SK-N-SH (cell line): ENCODE results near the gene PGS1. TPM values are rescaled to one million over a fixed set of nuclear protein-coding genes. Genes with fewer than 3 reads are reported as not detected.

Experiments used
- CTCF ChIA-PET: fragments of 300-600, 350-600 bp; formaldehyde crosslinking; extraction: SDS; loops from one replicate; lab custom pipeline; 2021; lab: Yijun Ruan, JAX
- POLR2A ChIA-PET: fragments of 350-600 bp; sonication (Branson Sonifier 250); formaldehyde crosslinking; extraction: SDS; loops from one replicate; lab custom pipeline; 2020; ENCODE audit warnings: antibody characterized with exemption, inconsistent platforms; lab: Yijun Ruan, JAX
- DNase-seq: peaks from one replicate; pipeline ENCODE4 v3.0.0; 2012
- H2AFZ ChIP-seq: fragments of 200-600 bp; sonication (generic); 2 replicates; pipeline ENCODE4 v1.8.1; 2016; ENCODE audit warnings: antibody characterized with exemption, mild to moderate bottlenecking, low read depth
- H3F3A ChIP-seq: fragments of 200-600 bp; sonication (generic); replicated peaks from 2 replicates; pipeline ENCODE3; 2016; ENCODE audit warnings: antibody characterized with exemption, mild to moderate bottlenecking; ENCODE audit not compliant: insufficient read depth
- H3K27ac ChIP-seq, 2 experiments: fragments of 200-500 bp in 1 of 2; fragments of 200-600 bp in 1 of 2; sonication (Bioruptor generic) in 1 of 2; sonication (generic), shearing (Covaris generic) in 1 of 2; 2 replicates each; pipeline versions ENCODE4 v1.5.1 to v1.6.1; 2014 to 2016; ENCODE audit warnings: low read depth in 2 of 2, inconsistent platforms in 1 of 2, low read length in 1 of 2, mild to moderate bottlenecking in 1 of 2, mixed read lengths in 1 of 2
- H3K27me3 ChIP-seq: fragments of 200-600 bp; sonication (generic), shearing (Covaris generic); 2 replicates; pipeline ENCODE4 v1.6.1; 2016; ENCODE audit warnings: mixed run types; ENCODE audit not compliant: insufficient read depth
- H3K36me3 ChIP-seq, 2 experiments: fragments of 200-500 bp in 1 of 2; fragments of 200-600 bp in 1 of 2; sonication (Bioruptor generic) in 1 of 2; sonication (generic) in 1 of 2; replicated peaks in 1 of 2; 2 replicates each; pipeline versions ENCODE3 to v1.5.1; 2014 to 2016; ENCODE audit warnings: low read length in 1 of 2, mild to moderate bottlenecking in 1 of 2; ENCODE audit not compliant: insufficient read depth in 2 of 2, control insufficient read depth in 1 of 2
- H3K4me1 ChIP-seq, 2 experiments: fragments of 200-500 bp in 1 of 2; fragments of 200-600 bp in 1 of 2; sonication (Bioruptor generic) in 1 of 2; sonication (generic), shearing (Covaris generic) in 1 of 2; 2 replicates each; pipeline versions ENCODE4 v1.5.1 to v1.6.1; 2014 to 2016; ENCODE audit warnings: low read depth in 1 of 2, low read length in 1 of 2, mixed run types in 1 of 2; ENCODE audit not compliant: insufficient read depth in 2 of 2, control insufficient read depth in 1 of 2
- H3K4me2 ChIP-seq: fragments of 200-600 bp; sonication (generic), shearing (Covaris generic); 2 replicates; pipeline ENCODE4 v1.6.1; 2017; ENCODE audit warnings: mixed run types
- H3K4me3 ChIP-seq, 2 experiments: fragments of 200-500 bp in 1 of 2; fragments of 200-600 bp in 1 of 2; sonication (Bioruptor generic) in 1 of 2; sonication (generic), shearing (Covaris generic) in 1 of 2; 2 replicates each; pipeline versions ENCODE4 v1.5.1 to v1.8.1; 2014 to 2016; ENCODE audit warnings: low read depth in 2 of 2, inconsistent platforms in 1 of 2, low read length in 1 of 2, mild to moderate bottlenecking in 1 of 2, mixed read lengths in 1 of 2, moderate library complexity in 1 of 2
- H3K79me2 ChIP-seq: fragments of 200-600 bp; sonication (generic); 2 replicates; pipeline ENCODE4 v1.8.1; 2017; ENCODE audit warnings: mild to moderate bottlenecking; ENCODE audit not compliant: insufficient read depth
- H3K9ac ChIP-seq: fragments of 200-600 bp; sonication (generic); 2 replicates; pipeline ENCODE4 v1.6.1; 2017; ENCODE audit warnings: mixed run types
- H3K9me2 ChIP-seq: fragments of 200-600 bp; sonication (generic); 2 replicates; pipeline ENCODE4 v1.6.1; 2017; ENCODE audit warnings: mixed run types
- H3K9me3 ChIP-seq: fragments of 200-600 bp; sonication (generic); 2 replicates; pipeline ENCODE4 v1.6.1; 2017; ENCODE audit warnings: mixed run types, mild to moderate bottlenecking, moderate library complexity
- H4K20me1 ChIP-seq: fragments of 200-600 bp; sonication (generic); 2 replicates; pipeline ENCODE4 v1.6.1; 2017; ENCODE audit warnings: mild to moderate bottlenecking, mixed run types; ENCODE audit not compliant: insufficient read depth
- CHD2 ChIP-seq: fragments of 150-350 bp; IDR thresholded peaks from 2 replicates; pipeline ENCODE4 v1.6.1; 2018; ENCODE audit warnings: low read length; ENCODE audit not compliant: partially characterized antibody
- EP300 ChIP-seq, 2 experiments: IDR thresholded peaks; 2 replicates each; pipeline versions ENCODE4 v1.4.0 to v1.6.1; 2012; ENCODE audit warnings: borderline replicate concordance in 1 of 2, low read depth in 1 of 2, low read length in 1 of 2
- EZH2phosphoT487 ChIP-seq: fragments of 200-600 bp; sonication (generic); IDR thresholded peaks from 2 replicates; pipeline ENCODE4 v1.6.1; 2017; ENCODE audit warnings: low read depth, mixed run types, mild to moderate bottlenecking, antibody characterized with exemption, moderate library complexity, borderline replicate concordance
- FOXJ3 ChIP-seq: sonication (generic); formaldehyde crosslinking; IDR thresholded peaks from 2 replicates; pipeline ENCODE4 v1.5.1; 2020; ENCODE audit warnings: mild to moderate bottlenecking, missing genetic modification reagents
- NRF1 ChIP-seq: IDR thresholded peaks from 2 replicates; pipeline ENCODE4 v1.6.1; 2012; ENCODE audit warnings: low read depth, mild to moderate bottlenecking, low read length
- PBX3 ChIP-seq: IDR thresholded peaks from 2 replicates; pipeline ENCODE4; 2012
- POLR2AphosphoS5 ChIP-seq: IDR thresholded peaks from 2 replicates; pipeline ENCODE4 v1.6.1; 2012; ENCODE audit warnings: low read depth, low read length
- RCOR1 ChIP-seq: fragments of 150-350 bp; IDR thresholded peaks from 2 replicates; pipeline ENCODE4 v1.6.1; 2017; ENCODE audit warnings: antibody characterized with exemption, low read length
- SIN3A ChIP-seq: IDR thresholded peaks from 2 replicates; pipeline ENCODE4 v1.6.1; 2012; ENCODE audit warnings: low read depth, mild to moderate bottlenecking, low read length, moderate library complexity, borderline replicate concordance
- TAF1 ChIP-seq: IDR thresholded peaks from 2 replicates; pipeline ENCODE4 v1.6.1; 2012; ENCODE audit warnings: low read depth, mild to moderate bottlenecking, low read length, moderate library complexity, borderline replicate concordance
- TEAD4 ChIP-seq: IDR thresholded peaks from 2 replicates; pipeline ENCODE4 v1.4.0; 2012; ENCODE audit warnings: mild to moderate bottlenecking, borderline replicate concordance; ENCODE audit not compliant: insufficient read depth
- USF2 ChIP-seq: fragments of 150-350 bp; IDR thresholded peaks from 2 replicates; pipeline ENCODE4 v1.6.1; 2017; ENCODE audit warnings: antibody characterized with exemption, low read length, low read depth, borderline replicate concordance
- ZBTB33 ChIP-seq: IDR thresholded peaks from 2 replicates; pipeline ENCODE4 v1.4.0; 2012; ENCODE audit warnings: low read depth, borderline replicate concordance
- WGBS: methylation state at CpG from one replicate; pipeline ENCODE4 v1.1.6; 2017; ENCODE audit warnings: low lambda C conversion rate; 5-methylcytosine and 5-hydroxymethylcytosine counted together
- polyA plus RNA-seq, 3 experiments: library from polyadenylated mRNA; depleted of rRNA; stranded (reverse); fragments of >200 nt; gene quantifications; 2 replicates each; pipeline ENCODE4 v1.2.3, GENCODE V29; 2012

PGS1 gene
- polyA plus RNA-seq, 1 of the 3 experiments (the other 2 are of a cell fraction): 88.4 TPM

GRCh38 chr17:78454346-78454745 lies 75.9 kb downstream of the PGS1 start:
- DNase-seq: no peak
- CTCF ChIA-PET: interaction anchor here (2.9 kb wide), 1 partner anchor 32 kb away, joined by 8 read pairs; no protein-coding TSS in a partner anchor

More at GRCh38 chr17:78454346-78454745, 75.9 kb downstream of the PGS1 start:
- Histone ChIP-seq H3K4me3 (no peak overlapping the region), H3K79me2 (no peaks in the 10 kb centered on the region), H3K4me1 (no peaks in the 10 kb centered on the region; a peak in 1 of 4 replicates), H3K4me2 (no peak overlapping the region), H3F3A (no peaks in the 10 kb centered on the region), H3K36me3 (no peaks in the 10 kb centered on the region), H3K27ac (no peak overlapping the region), H4K20me1 (no peaks in the 10 kb centered on the region), H2AFZ (no peak overlapping the region), H3K9me2 (no peaks in the 10 kb centered on the region), H3K27me3 (no peaks in the 10 kb centered on the region), H3K9ac (no peak overlapping the region), H3K9me3 (no peaks in the 10 kb centered on the region)
- WGBS: 91% methylated on average over 18 of the region's 20 CpGs
- POLR2A ChIA-PET: interaction anchor here (0.6 kb wide), 1 partner anchor 192 kb away, joined by 3 read pairs; no protein-coding TSS in a partner anchor
- TF ChIP-seq FOXJ3 (CRISPR knock-in tag): no peak
- TF ChIP-seq CHD2: no peak
- TF ChIP-seq RCOR1: no peak
- no peak for TF ChIP-seq EP300 (IDR thresholded peaks at IDR 0.05; ENCODE audit: borderline replicate concordance in 1 of 2, low read depth in 1 of 2, low read length in 1 of 2)
- no peak for TF ChIP-seq ZBTB33
- no peak for TF ChIP-seq POLR2AphosphoS5
- no peak for TF ChIP-seq PBX3
- TF ChIP-seq EZH2phosphoT487: no peak
- TF ChIP-seq SIN3A: no peak
- TF ChIP-seq TAF1: no peak
- no peak for TF ChIP-seq USF2
- no peak for TF ChIP-seq NRF1
- no peak for TF ChIP-seq TEAD4
